Vagina (tissue), 2 donors: Measurements from ENCODE around the gene SNAP47.

Experiments
- POLR2A ChIP-seq, 2 donors: fragments of 450-650 bp; IDR thresholded peaks; one replicate each; pipeline ENCODE4 v1.6.1; 2017; ENCODE audit warnings: antibody characterized with exemption in 2 of 2, mild to moderate bottlenecking in 2 of 2, moderate library complexity in 2 of 2
- POLR2AphosphoS5 ChIP-seq, 2 donors: sonication (generic); formaldehyde crosslinking; IDR thresholded peaks; one replicate each; pipeline ENCODE4 v1.9.0; 2017; ENCODE audit warnings: antibody characterized with exemption in 2 of 2, mild to moderate bottlenecking in 2 of 2, low read depth in 1 of 2; ENCODE audit not compliant: insufficient read depth in 1 of 2
- TF ChIP-seq, protein P1 (sequence below), 3 experiments: fragments of 450-650 bp in 2 of 3; fragments of 200-600 bp in 1 of 3; sonication (generic) in 1 of 3; IDR thresholded peaks; one replicate each; pipeline ENCODE4 v1.5.1; 2017 to 2019; ENCODE audit warnings: antibody characterized with exemption in 3 of 3, mild to moderate bottlenecking in 2 of 3, moderate library complexity in 2 of 3

GRCh38 chr1:227729144-227729880 lies 5.9 kb upstream of the SNAP47 start:
- TF ChIP-seq POLR2A (IDR thresholded peaks at IDR 0.05), result no peak
- TF ChIP-seq, protein P1, sequence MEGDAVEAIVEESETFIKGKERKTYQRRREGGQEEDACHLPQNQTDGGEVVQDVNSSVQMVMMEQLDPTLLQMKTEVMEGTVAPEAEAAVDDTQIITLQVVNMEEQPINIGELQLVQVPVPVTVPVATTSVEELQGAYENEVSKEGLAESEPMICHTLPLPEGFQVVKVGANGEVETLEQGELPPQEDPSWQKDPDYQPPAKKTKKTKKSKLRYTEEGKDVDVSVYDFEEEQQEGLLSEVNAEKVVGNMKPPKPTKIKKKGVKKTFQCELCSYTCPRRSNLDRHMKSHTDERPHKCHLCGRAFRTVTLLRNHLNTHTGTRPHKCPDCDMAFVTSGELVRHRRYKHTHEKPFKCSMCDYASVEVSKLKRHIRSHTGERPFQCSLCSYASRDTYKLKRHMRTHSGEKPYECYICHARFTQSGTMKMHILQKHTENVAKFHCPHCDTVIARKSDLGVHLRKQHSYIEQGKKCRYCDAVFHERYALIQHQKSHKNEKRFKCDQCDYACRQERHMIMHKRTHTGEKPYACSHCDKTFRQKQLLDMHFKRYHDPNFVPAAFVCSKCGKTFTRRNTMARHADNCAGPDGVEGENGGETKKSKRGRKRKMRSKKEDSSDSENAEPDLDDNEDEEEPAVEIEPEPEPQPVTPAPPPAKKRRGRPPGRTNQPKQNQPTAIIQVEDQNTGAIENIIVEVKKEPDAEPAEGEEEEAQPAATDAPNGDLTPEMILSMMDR (IDR thresholded peaks at IDR 0.05), result no peak
- TF ChIP-seq POLR2AphosphoS5 (IDR thresholded peaks at IDR 0.05; ENCODE audit: insufficient read depth in 1 of 2, low read depth in 1 of 2), result no peak
